Astrocyte (in vitro differentiated cells and primary cell): Measurements from ENCODE around the gene SLC45A3. TPM values are rescaled to one million over a fixed set of nuclear protein-coding genes. Genes with fewer than 3 reads are reported as not detected.

Experiments
- DNase-seq: peaks from one replicate; pipeline ENCODE4 v3.0.0-alpha.2; 2010; ENCODE audit warnings: low read depth
- FAIRE-seq: peaks from 2 replicates; lab custom pipeline; 2011; peaks lifted over from hg19 to GRCh38; lab: Jason Lieb, UNC
- H2AFZ ChIP-seq: 2 replicates; pipeline ENCODE4 v1.6.0; 2012; ENCODE audit warnings: low read depth, low read length, inconsistent platforms
- H3K27ac ChIP-seq: 2 replicates; pipeline ENCODE4 v1.5.1; 2011; ENCODE audit warnings: low read depth, low read length, inconsistent platforms
- H3K27me3 ChIP-seq: 2 replicates; pipeline ENCODE4 v1.6.0; 2011; ENCODE audit warnings: low read length, inconsistent platforms; ENCODE audit not compliant: insufficient read depth
- H3K36me3 ChIP-seq: 2 replicates; pipeline ENCODE4 v1.5.1; 2011; ENCODE audit warnings: low read length, inconsistent platforms; ENCODE audit not compliant: insufficient read depth
- H3K4me1 ChIP-seq: 2 replicates; pipeline ENCODE4 v1.5.1; 2011; ENCODE audit warnings: low read length, inconsistent platforms; ENCODE audit not compliant: insufficient read depth
- H3K4me2 ChIP-seq: 2 replicates; pipeline ENCODE4 v1.6.0; 2012; ENCODE audit warnings: low read length, inconsistent platforms
- H3K4me3 ChIP-seq: 2 replicates; pipeline ENCODE4 v1.5.1; 2011; ENCODE audit warnings: low read depth, mild to moderate bottlenecking, low read length, inconsistent platforms; ENCODE audit not compliant: insufficient read depth
- H3K79me2 ChIP-seq: 2 replicates; pipeline ENCODE4 v1.6.0; 2012; ENCODE audit warnings: mild to moderate bottlenecking, low read length, inconsistent platforms; ENCODE audit not compliant: insufficient read depth
- H3K9ac ChIP-seq: 2 replicates; pipeline ENCODE4 v1.6.0; 2012; ENCODE audit warnings: mild to moderate bottlenecking, low read length, inconsistent platforms
- H3K9me3 ChIP-seq: 2 replicates; pipeline ENCODE4 v1.5.1; 2012; ENCODE audit warnings: low read depth, mild to moderate bottlenecking, low read length, inconsistent platforms; ENCODE audit not compliant: insufficient read depth
- H4K20me1 ChIP-seq: 2 replicates; pipeline ENCODE4 v1.6.0; 2012; ENCODE audit warnings: low read length, inconsistent platforms; ENCODE audit not compliant: insufficient read depth
- H3K27ac Mint-ChIP-seq: one replicate; pipeline ENCODE4 v1.8.0; 2021; ENCODE audit warnings: mild to moderate bottlenecking, mixed read lengths; ENCODE audit not compliant: unreplicated experiment
- H3K27me3 Mint-ChIP-seq: one replicate; pipeline ENCODE4 v1.8.0; 2021; ENCODE audit warnings: low read depth, mixed read lengths; ENCODE audit not compliant: unreplicated experiment
- H3K36me3 Mint-ChIP-seq: one replicate; pipeline ENCODE4 v1.8.0; 2021; ENCODE audit warnings: low read depth, mixed read lengths; ENCODE audit not compliant: unreplicated experiment
- H3K4me1 Mint-ChIP-seq: one replicate; pipeline ENCODE4 v1.8.0; 2021; ENCODE audit warnings: low read depth, mixed read lengths; ENCODE audit not compliant: unreplicated experiment
- H3K4me3 Mint-ChIP-seq: one replicate; pipeline ENCODE4 v1.8.0; 2021; ENCODE audit warnings: mild to moderate bottlenecking, moderate library complexity, mixed read lengths; ENCODE audit not compliant: unreplicated experiment
- H3K9me3 Mint-ChIP-seq: one replicate; pipeline ENCODE4 v1.8.0; 2021; ENCODE audit warnings: mild to moderate bottlenecking, mixed read lengths; ENCODE audit not compliant: unreplicated experiment
- EZH2 ChIP-seq: IDR thresholded peaks from 2 replicates; pipeline ENCODE4 v1.6.1; 2012; ENCODE audit warnings: mild to moderate bottlenecking, low read length, inconsistent platforms; ENCODE audit not compliant: insufficient read depth
- total RNA-seq: library from RNA; stranded (reverse); gene quantifications from 2 replicates; pipeline ENCODE4 v1.2.1, GENCODE V29; 2021
- TF ChIP-seq, protein P1 (sequence below): IDR thresholded peaks from 2 replicates; pipeline ENCODE4 v1.5.1; 2011; ENCODE audit warnings: low read depth, mild to moderate bottlenecking, inconsistent platforms, low read length, moderate library complexity; ENCODE audit not compliant: insufficient read depth

The SLC45A3 gene
- total RNA-seq, 1 donor from 2014 or later, result 7.1 TPM

DNA sequence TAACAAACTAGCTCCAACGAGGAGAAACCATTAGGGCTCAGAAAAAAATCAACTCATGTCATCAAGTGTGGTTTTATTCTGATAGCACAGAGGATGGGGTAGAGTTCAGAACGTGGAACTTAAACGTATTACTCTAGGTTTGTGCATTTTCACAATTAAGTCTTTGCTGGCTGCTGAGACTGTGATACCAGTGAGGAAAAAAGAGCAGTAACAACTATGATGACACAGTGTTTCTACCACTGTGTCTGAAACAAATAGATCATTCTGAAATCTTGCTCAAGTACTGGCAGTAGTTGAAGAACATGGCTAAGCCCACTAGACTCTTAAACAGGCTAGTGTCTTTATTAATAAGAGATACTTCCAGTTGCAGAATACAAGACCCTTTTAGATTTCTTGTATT is 38.7 kb upstream of the SLC45A3 start:
- Histone ChIP-seq H3K4me2 (no peak overlapping the region), H3K79me2 (peaks cover 17% of the 10 kb centered on the region), H3K4me3 (no peak overlapping the region), H3K36me3 (peaks cover 64% of the 10 kb centered on the region), H4K20me1 (peaks cover 26% of the 10 kb centered on the region), H3K27ac (no peak overlapping the region), H3K9me3 (no peaks in the 10 kb centered on the region), H3K27me3 (no peaks in the 10 kb centered on the region), H3K4me1 (no peaks in the 10 kb centered on the region), H2AFZ (no peak overlapping the region), H3K9ac (no peak overlapping the region)
- TF ChIP-seq, protein P1, sequence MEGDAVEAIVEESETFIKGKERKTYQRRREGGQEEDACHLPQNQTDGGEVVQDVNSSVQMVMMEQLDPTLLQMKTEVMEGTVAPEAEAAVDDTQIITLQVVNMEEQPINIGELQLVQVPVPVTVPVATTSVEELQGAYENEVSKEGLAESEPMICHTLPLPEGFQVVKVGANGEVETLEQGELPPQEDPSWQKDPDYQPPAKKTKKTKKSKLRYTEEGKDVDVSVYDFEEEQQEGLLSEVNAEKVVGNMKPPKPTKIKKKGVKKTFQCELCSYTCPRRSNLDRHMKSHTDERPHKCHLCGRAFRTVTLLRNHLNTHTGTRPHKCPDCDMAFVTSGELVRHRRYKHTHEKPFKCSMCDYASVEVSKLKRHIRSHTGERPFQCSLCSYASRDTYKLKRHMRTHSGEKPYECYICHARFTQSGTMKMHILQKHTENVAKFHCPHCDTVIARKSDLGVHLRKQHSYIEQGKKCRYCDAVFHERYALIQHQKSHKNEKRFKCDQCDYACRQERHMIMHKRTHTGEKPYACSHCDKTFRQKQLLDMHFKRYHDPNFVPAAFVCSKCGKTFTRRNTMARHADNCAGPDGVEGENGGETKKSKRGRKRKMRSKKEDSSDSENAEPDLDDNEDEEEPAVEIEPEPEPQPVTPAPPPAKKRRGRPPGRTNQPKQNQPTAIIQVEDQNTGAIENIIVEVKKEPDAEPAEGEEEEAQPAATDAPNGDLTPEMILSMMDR, result no peak
- TF ChIP-seq EZH2, result no peak
- peaks cover 2% of the 10 kb centered on the region for H3K4me1 Mint-ChIP-seq
- no peak overlapping the region for H3K27ac Mint-ChIP-seq
- FAIRE-seq, result no peak
- peaks cover 3% of the 10 kb centered on the region for H3K36me3 Mint-ChIP-seq
- no peak overlapping the region for H3K4me3 Mint-ChIP-seq
- no peaks in the 10 kb centered on the region for H3K27me3 Mint-ChIP-seq
- H3K9me3 Mint-ChIP-seq, result no peaks in the 10 kb centered on the region
- DNase-seq, result no peak

DNA sequence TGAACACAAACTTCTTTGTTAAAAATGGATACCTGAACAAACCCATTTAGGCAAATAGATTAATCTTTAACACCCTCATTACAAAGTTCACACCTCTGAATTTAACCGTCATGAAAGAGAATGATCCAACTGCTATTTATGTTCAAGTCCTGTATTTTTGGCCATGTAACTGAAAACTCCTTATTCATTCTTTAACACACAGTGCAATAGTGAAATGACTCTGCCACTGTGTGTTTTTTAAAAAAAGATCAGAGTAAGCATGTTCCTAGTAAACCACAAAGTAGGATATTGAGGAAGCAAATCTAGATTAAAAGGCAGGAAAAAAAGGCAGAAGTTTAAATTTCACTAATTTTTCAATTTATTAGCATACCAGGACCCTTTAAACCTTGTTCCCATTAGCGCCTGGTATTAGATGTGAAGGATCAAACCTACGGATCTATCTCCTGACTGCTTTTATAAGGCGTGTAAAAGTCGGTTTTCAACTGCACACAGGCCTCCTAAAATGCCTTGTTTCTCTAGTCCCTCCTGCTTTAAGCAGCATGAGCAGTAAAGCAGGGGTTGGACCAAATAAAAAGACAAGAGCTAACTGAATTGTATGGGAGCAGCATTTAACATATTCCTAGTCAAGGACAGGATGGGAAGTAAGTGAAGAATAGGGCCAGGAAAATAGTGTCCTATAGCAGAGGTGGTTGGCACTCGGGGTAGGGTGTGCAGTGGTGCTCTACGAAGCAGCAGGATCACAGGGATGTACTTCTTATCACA is 36.2 kb upstream of the SLC45A3 start:
- H4K20me1 ChIP-seq, result peaks cover 23% of the 10 kb centered on the region
- peaks cover 5% of the 10 kb centered on the region for H3K4me1 Mint-ChIP-seq
- no peaks in the 10 kb centered on the region for H3K4me1 ChIP-seq
- peaks cover 8% of the 10 kb centered on the region for H3K79me2 ChIP-seq
- no peak overlapping the region for H3K9ac ChIP-seq
- H3K27ac Mint-ChIP-seq, result no peak overlapping the region
- no peaks in the 10 kb centered on the region for H3K9me3 ChIP-seq
- TF ChIP-seq, protein P1, result no peak
- no peak for TF ChIP-seq EZH2
- no peak overlapping the region for H3K27ac ChIP-seq
- DNase-seq (no peak), FAIRE-seq (no peak)
- H3K36me3 ChIP-seq, result peaks cover 67% of the 10 kb centered on the region
- no peak overlapping the region for H3K4me3 Mint-ChIP-seq
- H3K27me3 ChIP-seq, result no peaks in the 10 kb centered on the region
- no peak overlapping the region for H3K4me3 ChIP-seq
- no peaks in the 10 kb centered on the region for H3K9me3 Mint-ChIP-seq
- H3K4me2 ChIP-seq, result no peak overlapping the region
- H2AFZ ChIP-seq, result no peak overlapping the region
- H3K36me3 Mint-ChIP-seq, result peaks cover 3% of the 10 kb centered on the region
- no peaks in the 10 kb centered on the region for H3K27me3 Mint-ChIP-seq

DNA sequence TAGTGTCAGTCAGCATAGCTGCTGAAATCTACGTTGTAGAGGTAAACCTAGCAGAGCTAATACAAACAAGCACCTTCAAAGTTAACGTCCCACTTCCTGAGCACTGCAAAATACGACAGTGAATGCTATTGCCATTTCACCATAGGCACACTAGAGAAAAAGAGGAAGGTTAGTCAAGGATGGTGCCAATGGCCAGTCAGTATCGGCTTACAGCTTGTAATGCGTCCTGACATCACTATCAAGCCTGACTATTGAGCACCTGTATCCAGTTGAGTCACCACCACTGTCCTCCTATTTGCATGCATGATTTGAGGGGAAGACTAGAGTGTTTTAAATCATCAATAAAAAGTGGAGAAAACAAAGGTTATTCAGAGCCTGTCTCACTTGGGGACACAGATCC is 35.3 kb upstream of the SLC45A3 start:
- peaks cover 5% of the 10 kb centered on the region for H3K4me1 Mint-ChIP-seq
- FAIRE-seq (no peak), DNase-seq (no peak)
- no peak overlapping the region for H3K4me2 ChIP-seq
- H3K4me3 Mint-ChIP-seq, result no peak overlapping the region
- H2AFZ ChIP-seq, result no peak overlapping the region
- peaks cover 8% of the 10 kb centered on the region for H3K79me2 ChIP-seq
- peaks cover 5% of the 10 kb centered on the region for H3K36me3 Mint-ChIP-seq
- no peak overlapping the region for H3K9ac ChIP-seq
- H3K27me3 Mint-ChIP-seq, result no peaks in the 10 kb centered on the region
- H3K4me3 ChIP-seq, result no peak overlapping the region
- H3K27ac Mint-ChIP-seq, result no peak overlapping the region
- H3K4me1 ChIP-seq, result no peaks in the 10 kb centered on the region
- TF ChIP-seq, protein P1, result no peak
- no peak for TF ChIP-seq EZH2
- H3K9me3 Mint-ChIP-seq, result no peaks in the 10 kb centered on the region
- H3K36me3 ChIP-seq, result peaks cover 67% of the 10 kb centered on the region
- H4K20me1 ChIP-seq, result peaks cover 29% of the 10 kb centered on the region
- no peaks in the 10 kb centered on the region for H3K27me3 ChIP-seq
- no peaks in the 10 kb centered on the region for H3K9me3 ChIP-seq
- no peak overlapping the region for H3K27ac ChIP-seq
